GM12873 (cell line): ENCODE results near the gene RAB11FIP4.

ENCODE experiments used
- CTCF ChIP-seq: IDR thresholded peaks from 2 replicates; pipeline ENCODE4 v1.5.1; 2012; ENCODE audit warnings: low read depth, mild to moderate bottlenecking, moderate library complexity, low read length, control low read depth; ENCODE audit not compliant: insufficient read depth; ENCODE audit errors: missing control alignments

Gene RAB11FIP4

GRCh38 chr17:31461227-31461810, 69.8 kb downstream of the RAB11FIP4 start:
- no peak for TF ChIP-seq CTCF

- no peak for TF ChIP-seq CTCF
Measured at GRCh38 chr17:31462261-31462660, 70.8 kb downstream of the RAB11FIP4 start.

- no peak for TF ChIP-seq CTCF
Measured at GRCh38 chr17:31466096-31466760, 74.8 kb downstream of the RAB11FIP4 start.

GRCh38 chr17:31467502-31468256, 76.2 kb downstream of the RAB11FIP4 start:
- TF ChIP-seq CTCF, result no peak

- TF ChIP-seq CTCF, result no peak
Measured at GRCh38 chr17:31469959-31470358, 78.5 kb downstream of the RAB11FIP4 start.

- TF ChIP-seq CTCF, result no peak
Measured at GRCh38 chr17:31470592-31470991, 79.1 kb downstream of the RAB11FIP4 start.

- TF ChIP-seq CTCF, result no peak
Measured at GRCh38 chr17:31472137-31472536, 80.7 kb downstream of the RAB11FIP4 start.
